DMS153 treated with DMSO at 0.1 percent for 48 hours (cell line): ENCODE data around the gene TLDC2.
"Not testable (repeated sequence)": the region's sequence is repeated elsewhere in the genome, so short reads cannot be mapped to it uniquely, and the experiment has no call there.

Experiments used
- DNase-seq: peaks from one replicate; lab custom pipeline; 2025; ENCODE audit not compliant: unreplicated experiment; lab: John Stamatoyannopoulos, UW

Gene TLDC2

DNA sequence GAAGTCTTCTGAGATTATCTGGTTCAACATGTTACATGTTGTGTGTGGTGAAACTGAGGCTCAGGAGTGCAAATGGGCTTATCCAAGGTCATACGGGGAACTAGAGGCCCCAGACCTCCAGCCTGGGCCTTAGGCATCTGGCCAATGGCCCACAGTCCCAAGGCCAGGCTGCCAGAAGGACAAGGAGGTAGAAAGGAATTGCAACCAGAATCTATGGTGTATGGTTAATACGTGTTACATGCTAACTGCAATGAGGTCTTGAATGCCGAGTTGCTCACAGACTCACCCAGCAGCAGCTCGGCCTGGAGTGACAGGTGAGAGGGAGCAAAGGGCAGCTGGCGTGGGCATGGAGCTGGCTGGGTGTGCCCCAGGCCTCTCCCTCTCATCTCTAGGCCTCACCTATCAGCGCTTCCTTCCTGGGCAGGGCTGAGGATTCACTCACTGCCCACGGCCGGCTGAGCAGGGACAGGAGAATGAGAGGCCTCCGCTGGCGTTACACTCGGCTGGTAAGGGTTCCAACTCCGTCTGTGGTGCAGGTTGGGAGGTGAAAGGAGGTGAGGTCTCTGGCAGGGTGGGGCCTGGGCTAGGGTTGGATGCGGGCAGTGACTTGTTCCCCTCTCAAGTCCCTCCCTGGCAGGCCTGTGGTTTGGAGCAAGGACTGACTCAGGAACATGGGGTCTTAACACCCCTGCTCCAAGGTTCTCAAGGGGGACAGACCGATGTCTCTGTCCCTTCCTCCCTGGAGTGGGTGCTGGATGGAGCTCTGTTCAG, at the start of gene TLDC2:
Gene TLDC2 (plus strand): TSS at position 437 of the 771 bp plus-strand sequence. CDS start 37 bp downstream, at position 474.
- no peak for DNase-seq

DNA sequence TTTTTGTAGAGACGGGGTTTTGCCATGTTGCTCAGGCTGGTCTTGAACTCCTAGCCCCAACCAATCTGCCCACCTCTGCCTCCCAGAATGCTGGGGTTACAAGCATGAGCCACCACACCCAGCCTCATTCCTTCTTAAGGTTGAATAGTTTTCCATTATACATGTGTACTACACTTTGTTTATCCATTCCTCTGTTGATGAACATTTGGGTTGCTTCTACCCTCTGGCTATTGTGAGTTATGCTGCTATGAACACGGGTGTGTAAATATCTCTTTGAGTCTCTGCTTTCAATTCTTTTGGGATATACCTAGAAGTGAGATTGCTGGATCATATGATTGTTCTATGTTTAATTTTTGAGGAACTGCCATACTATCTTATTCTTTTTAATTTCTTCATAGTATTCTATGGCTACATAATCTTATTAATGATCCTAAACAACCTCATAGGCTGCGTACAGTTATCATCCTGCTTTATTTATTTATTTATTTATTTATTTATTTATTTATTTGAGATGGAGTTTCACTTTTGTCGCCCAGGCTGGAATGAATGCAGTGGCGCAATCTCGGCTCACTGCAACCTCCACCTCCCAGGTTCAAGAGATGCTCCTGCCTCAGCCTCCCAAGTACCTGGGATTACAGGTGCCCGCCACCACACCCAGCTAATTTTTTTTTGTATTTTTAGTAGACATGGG, 49.2 kb upstream of the TLDC2 start:
- DNase-seq: no peak

DNA sequence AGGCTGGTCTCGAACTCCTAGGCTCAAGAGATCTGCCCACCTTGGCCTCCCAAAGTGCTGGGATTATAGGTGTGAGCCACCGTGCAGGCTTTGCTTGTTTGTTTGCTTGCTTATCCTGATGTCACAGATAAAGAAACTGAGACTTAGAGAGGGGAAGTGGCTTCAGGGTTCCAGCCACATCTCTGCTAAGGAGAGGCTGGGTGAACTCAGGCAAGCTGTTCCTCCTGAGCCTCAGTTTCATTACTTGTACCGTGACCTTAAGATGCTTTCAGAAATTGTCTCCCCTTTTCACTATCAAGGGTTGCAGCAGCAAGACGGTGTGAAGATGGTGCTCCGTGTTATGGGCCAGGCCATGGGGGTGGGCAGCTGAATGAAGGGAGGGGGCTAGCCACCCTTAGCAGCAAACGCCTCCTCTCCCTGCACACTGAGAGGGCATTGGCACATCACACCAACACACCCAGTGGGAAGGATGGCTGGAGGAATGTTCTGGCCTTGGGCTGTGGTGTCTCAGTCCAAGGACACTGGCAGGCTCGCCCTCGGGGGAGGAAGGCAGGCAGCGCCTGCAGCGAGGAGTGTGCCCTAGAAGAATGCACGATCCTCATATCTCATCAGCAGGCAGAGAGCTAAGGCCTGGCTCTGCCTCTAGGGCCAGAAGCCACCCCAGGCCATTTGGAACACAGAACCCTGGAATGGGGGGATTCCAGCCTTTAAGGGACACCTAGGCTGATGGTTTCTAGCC, 48.2 kb upstream of the TLDC2 start:
- no peak for DNase-seq

DNA sequence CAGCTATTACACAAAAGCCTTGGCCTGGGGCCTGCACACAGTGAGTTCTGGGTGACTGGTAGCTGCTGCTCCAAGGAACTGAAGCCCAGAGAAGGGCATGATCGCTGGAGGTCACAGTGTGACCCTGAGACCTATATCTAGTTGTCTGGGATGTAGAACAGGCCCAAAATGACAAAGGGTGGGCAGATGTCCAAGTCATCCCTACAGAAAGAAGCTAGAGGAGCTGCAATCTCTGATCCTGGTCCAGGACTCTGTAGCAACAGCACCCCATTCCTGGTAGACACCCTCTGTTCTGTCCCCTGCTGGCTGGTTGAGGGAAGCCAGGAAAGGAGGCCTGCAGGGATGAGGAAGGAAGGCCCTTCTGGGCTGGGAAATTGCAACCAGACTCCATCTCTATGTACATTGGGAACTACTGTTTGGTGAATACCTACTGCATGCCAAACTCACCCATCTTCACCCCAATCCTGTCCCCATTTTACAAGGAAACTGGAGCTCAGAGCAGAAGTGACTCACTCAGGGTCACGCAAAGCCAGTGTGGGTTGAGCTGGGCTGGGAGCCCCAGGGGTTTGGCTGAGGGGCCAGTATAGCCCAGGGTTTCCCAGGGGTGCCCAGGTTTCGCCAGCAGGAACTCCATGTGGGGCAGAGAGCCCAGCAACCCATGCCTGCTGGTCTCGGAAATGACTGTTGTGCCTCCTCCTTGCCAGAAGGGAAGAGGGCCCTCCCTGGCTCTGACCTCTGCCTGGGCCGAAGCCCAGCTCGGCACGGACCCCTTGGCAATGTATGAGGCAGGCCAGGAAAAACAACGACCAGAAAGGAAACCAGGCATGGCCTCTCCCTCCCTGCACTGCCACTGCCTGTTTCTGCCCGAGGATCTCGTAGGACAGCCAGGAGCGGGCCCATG, 44.9 kb upstream of the TLDC2 start:
- DNase-seq: no peak

DNA sequence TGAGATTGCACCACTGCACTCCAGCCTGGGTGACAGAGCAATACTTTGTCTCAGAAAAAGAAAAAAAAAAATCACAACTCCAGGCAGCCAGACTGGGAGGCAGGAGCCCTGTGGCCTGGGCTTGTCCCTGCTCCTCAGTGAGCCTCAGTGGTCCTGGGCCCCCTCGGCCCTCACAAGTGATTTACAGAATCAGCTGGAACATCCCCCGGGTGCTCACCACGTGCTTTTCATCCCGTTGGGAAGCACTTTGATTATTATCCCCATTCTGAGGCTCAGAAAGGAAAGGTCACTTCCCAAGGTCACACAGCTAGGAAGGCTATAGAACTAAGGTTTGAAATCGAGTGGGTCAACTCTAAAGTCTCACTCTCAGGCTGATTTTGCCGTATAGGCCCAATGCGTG, 43.1 kb upstream of the TLDC2 start:
- DNase-seq: no peak

DNA sequence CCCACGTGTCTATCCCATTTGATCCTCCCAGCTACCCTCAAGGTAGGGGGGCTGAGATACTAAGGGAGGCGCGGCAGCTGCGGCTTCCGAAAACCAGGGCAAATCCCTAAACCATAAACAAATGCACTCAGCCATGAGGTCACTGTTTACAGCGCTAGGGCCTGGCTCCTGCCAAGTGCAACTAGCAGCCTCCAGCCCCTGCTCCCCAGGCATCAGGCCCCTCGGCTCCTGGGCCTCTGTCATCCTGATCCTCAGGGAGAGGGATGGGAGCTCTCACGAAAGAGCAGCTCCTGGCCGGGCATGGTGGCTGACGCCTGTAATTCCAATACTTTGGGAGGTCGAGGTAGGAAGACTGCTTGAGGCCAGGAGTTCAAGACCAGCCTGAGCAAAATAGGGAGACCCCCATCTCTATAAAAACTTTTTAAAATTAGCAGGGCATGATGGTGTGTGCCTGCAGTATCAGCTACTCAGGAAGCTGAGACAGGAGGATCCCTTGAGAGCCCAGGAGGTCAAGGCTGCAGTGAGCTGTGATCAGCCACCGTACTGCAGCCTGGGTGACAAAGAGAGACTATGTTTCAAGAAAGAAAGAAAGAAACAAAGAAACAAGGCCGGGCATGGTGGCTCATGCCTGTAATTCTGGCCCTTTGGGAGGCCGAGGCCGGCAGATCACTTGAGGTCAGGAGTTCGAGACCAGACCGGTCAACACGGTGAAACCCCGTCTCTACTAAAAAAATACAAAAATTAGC, 42.5 kb upstream of the TLDC2 start:
- DNase-seq: no peak

DNA sequence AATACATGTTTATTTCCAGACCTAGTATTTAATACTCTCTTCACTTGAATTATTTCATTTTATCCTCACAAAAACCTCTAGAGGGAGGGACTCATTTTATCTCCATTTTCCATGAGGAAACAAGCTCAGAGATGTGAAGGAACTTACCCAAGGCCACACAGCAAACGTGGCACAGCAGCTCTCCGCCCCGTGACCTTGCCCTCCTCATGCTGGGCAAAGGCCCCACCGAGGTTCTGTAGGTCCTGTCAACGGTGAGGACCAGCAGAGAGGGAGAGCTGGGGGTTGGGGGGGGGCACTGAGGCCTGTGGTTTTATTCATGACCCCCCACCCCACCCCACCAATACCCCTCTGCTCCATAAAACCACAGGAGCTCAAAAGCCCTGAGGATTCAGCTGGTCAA, 40.9 kb upstream of the TLDC2 start:
- DNase-seq: no peak

DNA sequence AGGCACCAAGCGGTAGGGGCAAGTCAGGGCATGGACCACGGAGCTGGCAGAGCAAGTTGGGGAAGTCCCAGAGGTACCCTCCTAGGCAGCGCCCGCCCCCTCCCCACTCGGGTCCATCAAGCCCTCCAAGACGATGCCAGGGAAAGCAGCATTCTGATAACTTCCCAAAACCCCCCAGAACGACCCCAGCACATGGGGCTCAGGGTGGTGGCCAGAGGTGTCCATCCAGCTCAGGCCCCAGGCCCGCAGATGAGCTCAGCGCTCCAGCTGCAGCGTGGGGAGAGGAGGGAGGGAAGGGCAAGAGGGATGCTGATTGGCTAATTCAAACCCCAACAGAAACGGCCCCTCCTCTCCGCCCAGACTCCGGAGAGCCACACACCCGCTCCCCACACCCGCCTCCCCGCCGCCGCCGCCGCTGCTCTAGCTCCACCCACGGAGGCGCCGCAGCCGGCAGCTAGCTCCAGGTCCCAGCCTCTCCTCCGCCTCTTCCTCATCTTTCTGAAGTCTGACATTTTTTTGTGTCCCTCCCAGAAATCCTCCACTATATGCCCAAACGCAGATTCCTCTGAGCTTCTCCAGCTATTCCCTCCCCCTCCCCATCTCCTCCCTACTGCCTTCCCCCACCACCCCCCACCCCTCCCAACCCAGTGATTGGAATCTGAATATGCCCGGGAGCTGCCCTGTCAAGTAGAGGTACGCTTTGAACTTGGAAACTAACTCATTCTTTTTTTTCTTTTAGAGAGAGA, 40.3 kb upstream of the TLDC2 start:
- peak; percentile 89 for DNase-seq

DNA sequence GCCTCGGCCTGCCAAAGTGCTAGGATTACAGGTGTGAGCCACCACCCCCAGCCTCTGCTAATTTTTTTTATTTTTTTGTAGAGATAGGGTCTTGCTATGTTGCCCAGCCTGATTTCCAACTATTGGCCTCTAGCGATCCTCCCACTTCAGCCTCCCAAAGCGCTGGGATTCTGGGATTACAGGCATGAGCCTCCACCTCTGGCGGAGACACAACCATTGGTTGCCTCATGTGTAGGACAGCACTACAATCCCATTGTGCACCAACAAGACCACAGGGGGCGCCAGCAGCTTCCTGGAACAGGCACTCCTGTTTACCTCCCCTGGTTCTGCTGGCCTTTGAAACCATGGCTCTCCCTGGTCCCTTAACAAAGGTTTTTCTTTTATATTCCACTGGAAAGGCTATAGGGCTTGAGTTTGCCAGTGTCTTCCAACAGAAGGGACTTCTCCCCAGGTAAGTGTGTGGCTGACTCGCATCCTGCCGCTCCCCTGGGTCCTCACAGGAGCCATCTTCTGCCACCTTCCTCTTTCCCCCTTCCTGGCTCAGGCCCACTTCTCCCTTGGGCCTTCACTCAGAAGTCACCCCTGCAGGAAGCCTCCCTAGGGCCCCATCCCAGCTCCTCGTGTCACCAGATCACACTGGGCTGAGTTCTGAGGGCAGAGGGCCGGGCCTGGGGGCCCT, 39.2 kb upstream of the TLDC2 start:
- peak; percentile 11 for DNase-seq

DNA sequence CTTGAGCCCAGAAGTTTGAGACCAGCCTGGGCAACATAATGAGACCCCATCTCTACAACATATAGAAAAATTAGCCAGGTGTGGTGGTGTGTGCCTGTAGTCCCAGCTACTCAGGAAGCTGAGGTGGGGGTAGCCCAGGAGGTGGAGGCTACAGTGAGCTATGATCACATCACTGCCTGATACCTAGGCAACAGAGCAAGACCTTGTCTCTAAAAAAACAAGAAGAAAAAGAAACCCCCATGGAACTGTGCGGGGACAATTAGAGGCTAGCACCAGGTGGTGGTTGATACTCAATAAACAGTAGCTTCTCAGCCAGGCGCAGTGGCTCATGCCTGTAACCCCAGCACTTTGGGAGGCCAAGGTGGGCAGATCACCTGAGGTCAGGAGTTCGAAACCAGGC, 37.6 kb upstream of the TLDC2 start:
- not testable (repeated sequence) for DNase-seq

DNA sequence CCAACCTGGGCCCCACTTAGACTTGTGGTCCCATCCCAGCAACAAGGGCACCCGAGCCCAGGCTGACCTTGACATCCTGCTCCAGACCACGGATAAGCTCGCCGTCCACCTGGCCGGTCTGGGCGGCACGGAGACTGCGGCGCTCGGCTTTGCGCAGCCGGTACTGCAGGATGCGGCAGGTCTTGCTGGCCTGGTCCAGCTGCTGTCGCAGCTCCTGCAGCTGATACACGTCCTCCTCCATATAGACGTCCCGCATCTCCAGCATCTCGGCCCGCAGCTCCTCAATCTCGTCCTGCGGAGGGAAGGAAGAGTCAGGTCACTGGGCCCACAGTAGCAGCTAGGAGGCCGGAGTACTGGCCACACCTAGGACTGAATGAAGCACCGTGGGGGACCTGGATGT, 36.8 kb upstream of the TLDC2 start:
- no peak for DNase-seq

DNA sequence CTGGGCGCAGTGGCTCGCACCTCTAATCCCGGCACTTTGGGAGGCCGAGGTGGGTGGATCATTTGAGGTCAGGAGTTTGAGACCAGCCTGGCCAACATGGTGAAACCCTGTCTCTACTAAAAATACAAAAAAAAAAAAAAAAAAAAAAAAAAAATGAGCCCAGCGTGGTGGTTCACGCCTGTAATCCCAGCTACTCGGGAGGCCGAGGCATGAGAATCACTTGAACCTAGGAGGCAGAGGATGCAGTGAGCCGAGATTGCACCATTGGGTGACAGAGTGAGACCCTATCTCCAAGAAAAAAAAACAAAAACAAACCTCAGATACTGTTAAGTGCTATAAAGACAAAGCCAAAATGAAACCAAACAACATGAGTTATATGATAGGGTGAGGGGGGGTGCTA, 34.9 kb upstream of the TLDC2 start:
- not testable (repeated sequence) for DNase-seq

DNA sequence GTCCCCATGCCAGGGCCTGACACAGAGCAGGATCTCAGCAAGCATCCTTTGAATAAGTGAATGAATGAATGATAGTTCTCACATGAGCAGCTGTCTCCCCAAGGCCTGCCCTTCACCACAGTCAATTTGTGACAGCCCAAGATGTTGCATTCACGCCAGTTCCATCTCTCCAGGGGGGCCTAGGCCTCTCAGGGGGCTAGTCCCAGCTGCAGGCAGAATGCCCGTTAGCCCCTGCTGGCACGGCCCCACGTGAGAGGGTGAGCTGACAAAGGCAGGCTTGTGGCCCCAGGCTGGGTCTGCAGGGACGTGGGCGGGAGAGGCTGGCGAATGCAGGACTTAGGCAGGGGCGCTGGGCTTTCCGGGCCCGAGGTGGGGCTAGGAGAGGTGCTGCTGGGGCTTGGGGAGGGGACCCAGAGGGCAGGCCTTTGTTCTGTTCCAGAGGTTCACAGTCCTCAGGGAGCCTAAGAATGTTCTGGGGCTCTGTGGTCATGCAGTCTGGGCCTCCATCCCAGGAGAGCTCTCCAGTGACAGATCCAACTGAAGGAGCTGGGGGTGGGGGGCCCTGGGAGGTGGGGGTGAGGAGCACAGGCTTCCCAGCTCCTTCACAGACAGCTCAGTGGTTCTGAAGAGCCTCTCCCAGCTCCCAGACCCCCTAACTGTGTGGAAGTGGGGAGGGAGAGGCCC, 30.5 kb upstream of the TLDC2 start:
- DNase-seq: no peak

DNA sequence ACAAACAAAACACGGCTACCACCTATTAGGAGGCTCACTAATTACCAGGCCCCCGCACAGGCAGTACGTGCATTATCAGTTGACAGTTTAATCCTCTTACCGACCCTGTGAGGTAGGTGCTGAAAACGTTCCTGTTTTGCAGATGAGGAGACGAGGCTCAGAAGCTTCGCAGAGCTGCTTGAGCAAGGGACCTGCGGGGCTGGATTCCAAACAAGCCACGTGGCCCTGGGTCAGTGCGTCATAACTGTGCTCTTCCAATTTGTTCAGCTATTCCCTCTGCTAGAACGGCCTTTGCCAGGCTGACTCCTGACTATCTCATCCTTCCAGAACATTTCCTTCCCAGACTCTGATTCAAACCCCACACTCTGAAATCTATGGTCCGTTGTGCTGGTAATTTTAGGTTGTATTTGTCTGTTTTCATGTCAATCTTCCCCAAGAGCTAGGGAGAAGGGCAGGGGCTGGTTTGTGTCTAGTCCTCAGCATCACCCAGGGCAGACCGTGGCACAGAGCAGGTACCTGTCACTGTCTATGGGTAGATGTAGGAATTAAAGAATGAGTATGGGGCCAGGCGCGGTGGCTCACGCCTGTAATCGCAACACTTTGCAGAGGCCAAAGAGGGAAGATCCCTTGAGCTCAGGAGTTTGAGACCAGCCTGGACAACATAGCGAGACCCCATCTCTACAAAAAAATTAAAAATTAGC, 28.8 kb upstream of the TLDC2 start:
- DNase-seq: no peak

DNA sequence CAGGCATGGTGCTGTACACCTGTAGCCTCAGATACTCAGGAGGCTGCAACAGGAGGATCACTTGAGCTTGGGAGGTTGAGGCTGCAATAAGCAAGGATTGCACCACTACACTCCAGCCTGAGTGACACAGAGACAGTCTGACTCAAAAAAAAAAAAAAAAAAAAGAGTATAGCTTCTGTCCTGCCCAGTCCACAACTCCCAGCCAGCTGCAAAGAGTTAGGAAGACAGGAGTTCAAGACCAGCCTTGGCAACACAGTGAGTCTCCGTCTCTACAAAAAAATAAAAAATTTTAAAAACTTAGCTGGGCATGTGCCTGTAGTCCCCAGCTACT, 28.3 kb upstream of the TLDC2 start:
- no peak for DNase-seq

DNA sequence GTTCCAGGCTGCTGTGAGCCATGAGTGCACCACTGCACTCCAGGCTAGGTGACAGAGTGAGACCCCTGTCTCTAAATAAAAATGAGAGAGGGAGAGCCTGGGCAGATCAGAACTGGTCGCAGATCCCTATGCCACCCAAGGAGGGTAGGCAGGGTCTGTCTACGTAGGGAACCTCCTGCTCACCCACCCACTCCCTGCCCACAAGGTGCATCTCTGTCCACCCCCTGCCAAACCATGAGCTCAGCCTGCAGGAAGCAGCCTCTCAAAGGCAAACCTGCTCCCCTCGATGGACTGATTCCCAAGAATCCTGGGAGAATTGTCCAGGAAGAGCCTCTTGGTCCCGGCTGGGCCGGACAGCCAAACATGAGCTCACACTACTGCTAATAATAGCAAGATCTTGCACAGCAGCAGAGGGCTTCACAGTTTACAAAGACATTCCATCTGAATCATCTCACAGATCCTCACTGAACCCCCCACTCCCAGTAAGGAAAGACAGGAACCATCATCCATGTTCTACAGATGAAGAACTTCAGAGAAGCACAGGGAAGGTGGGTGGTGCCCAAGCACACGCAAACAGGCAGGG, 27.8 kb upstream of the TLDC2 start:
- DNase-seq: no peak

DNA sequence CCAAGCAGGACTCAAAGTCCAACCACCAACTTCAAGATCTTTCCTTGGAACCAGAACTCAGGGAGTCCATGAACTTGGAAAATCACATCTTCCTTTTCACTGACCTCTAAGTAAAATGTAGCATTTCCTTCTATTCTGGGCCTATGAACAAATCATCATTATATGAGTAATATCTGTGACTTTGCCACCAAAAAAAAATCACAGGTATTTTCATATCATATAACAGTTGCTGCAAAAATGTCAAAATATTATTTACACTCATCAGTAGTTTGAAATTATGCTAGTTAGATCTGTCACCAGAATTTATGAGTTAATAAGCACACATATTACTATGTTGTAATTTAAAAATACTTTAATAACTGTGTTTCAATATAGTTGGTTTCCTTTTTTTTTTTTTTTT, 27.3 kb upstream of the TLDC2 start:
- DNase-seq: no peak
